IMR-90 (cell line): ENCODE measurements around the gene PIH1D1. TPM values are rescaled to one million over a fixed set of nuclear protein-coding genes. Genes with fewer than 3 reads are reported as not detected.

Experiments
- ATAC-seq: fragments of 200-7000 bp; cut with Tn5 transposase; 2 replicates; pipeline ENCODE4 v1.9.1; 2020; ENCODE audit warnings: low read depth, mild to moderate bottlenecking, moderate library complexity
- BruUV-seq: library from RNA; stranded (reverse); fragments of 400-500 nt; replicated peaks from 2 replicates; lab custom pipeline; 2021; lab: Mats Ljungman, UMichigan
- CTCF ChIA-PET: fragments of 300-600 bp; formaldehyde crosslinking; extraction: SDS; loops from one replicate; lab custom pipeline; 2021; ENCODE audit warnings: antibody characterized with exemption; lab: Yijun Ruan, JAX
- POLR2A ChIA-PET: fragments of 300-600 bp; sonication (Branson Sonifier 250); formaldehyde crosslinking; loops from one replicate; lab custom pipeline; 2022; ENCODE audit warnings: antibody characterized with exemption; ENCODE audit not compliant: unreplicated experiment; lab: Charles Lee
- DNase-seq: peaks from one replicate; pipeline ENCODE4 v3.0.0; 2013
- H2AFZ ChIP-seq: replicated peaks from 2 replicates; pipeline ENCODE3; 2013; ENCODE audit warnings: low read length, mild to moderate bottlenecking; ENCODE audit not compliant: poor library complexity
- H2AK5ac ChIP-seq: 2 replicates; pipeline ENCODE4 v1.6.1; 2013; ENCODE audit warnings: low read depth, low read length, inconsistent platforms
- H2AK9ac ChIP-seq: replicated peaks from 2 replicates; pipeline ENCODE3; 2013; ENCODE audit warnings: mild to moderate bottlenecking, low read depth, low read length, moderate library complexity; ENCODE audit not compliant: poor library complexity
- H2BK120ac ChIP-seq: 2 replicates; pipeline ENCODE4 v1.6.1; 2013; ENCODE audit warnings: low read depth, low read length, inconsistent platforms
- H2BK15ac ChIP-seq: 3 replicates; pipeline ENCODE4 v1.6.1; 2013; ENCODE audit warnings: low read depth, low read length, inconsistent platforms
- H2BK20ac ChIP-seq: 2 replicates; pipeline ENCODE4 v1.6.1; 2013; ENCODE audit warnings: low read depth, mild to moderate bottlenecking, inconsistent platforms, low read length, moderate library complexity
- H2BK5ac ChIP-seq: 2 replicates; pipeline ENCODE4 v1.6.1; 2013; ENCODE audit warnings: mild to moderate bottlenecking, low read depth, low read length, inconsistent platforms; ENCODE audit not compliant: poor library complexity, severe bottlenecking
- H3K14ac ChIP-seq: replicated peaks from 2 replicates; pipeline ENCODE4 v1.6.1; 2013; ENCODE audit warnings: low read depth, low read length, inconsistent platforms
- H3K18ac ChIP-seq: 2 replicates; pipeline ENCODE4 v1.6.1; 2013; ENCODE audit warnings: low read depth, low read length, control low read depth
- H3K23ac ChIP-seq: 2 replicates; pipeline ENCODE4 v1.6.1; 2013; ENCODE audit warnings: low read depth, low read length, inconsistent platforms
- H3K27ac ChIP-seq: 2 replicates; pipeline ENCODE4 v1.5.1; 2013; ENCODE audit warnings: mild to moderate bottlenecking, control low read depth, low read length; ENCODE audit not compliant: insufficient read depth
- H3K27me3 ChIP-seq: 2 replicates; pipeline ENCODE4 v1.6.1; 2013; ENCODE audit warnings: low read length; ENCODE audit not compliant: control insufficient read depth, insufficient read depth
- H3K36me3 ChIP-seq: 2 replicates; pipeline ENCODE4 v1.6.1; 2013; ENCODE audit warnings: low read length, mixed read lengths; ENCODE audit not compliant: control insufficient read depth, insufficient read depth
- H3K4ac ChIP-seq: 2 replicates; pipeline ENCODE4 v1.6.1; 2013; ENCODE audit warnings: low read depth, low read length, inconsistent platforms
- H3K4me1 ChIP-seq: 2 replicates; pipeline ENCODE4 v1.6.1; 2013; ENCODE audit warnings: low read length, mixed read lengths; ENCODE audit not compliant: control insufficient read depth, insufficient read depth
- H3K4me2 ChIP-seq: 2 replicates; pipeline ENCODE4 v1.6.1; 2013; ENCODE audit warnings: low read depth, mild to moderate bottlenecking, control low read depth, low read length, moderate library complexity
- H3K4me3 ChIP-seq: 2 replicates; pipeline ENCODE4 v1.5.1; 2013; ENCODE audit warnings: low read depth, mild to moderate bottlenecking, control low read depth, low read length, moderate library complexity; ENCODE audit not compliant: insufficient read depth
- H3K56ac ChIP-seq: 2 replicates; pipeline ENCODE4 v1.6.1; 2013; ENCODE audit warnings: low read length, inconsistent platforms; ENCODE audit not compliant: insufficient read depth; ENCODE audit errors: extremely low read depth
- H3K79me1 ChIP-seq, 2 experiments: 2 replicates each; pipeline ENCODE4 v1.6.1; 2013; ENCODE audit warnings: low read length in 2 of 2, inconsistent platforms in 1 of 2, low read depth in 1 of 2
- H3K9ac ChIP-seq: 2 replicates; pipeline ENCODE4 v1.6.1; 2013; ENCODE audit warnings: low read depth, low read length, control low read depth
- H3K9me1 ChIP-seq: 2 replicates; pipeline ENCODE4 v1.6.1; 2013; ENCODE audit warnings: low read length, inconsistent platforms; ENCODE audit not compliant: insufficient read depth
- H3K9me3 ChIP-seq: 2 replicates; pipeline ENCODE4 v1.6.1; 2013; ENCODE audit warnings: low read length; ENCODE audit not compliant: control insufficient read depth, insufficient read depth
- H4K20me1 ChIP-seq: 2 replicates; pipeline ENCODE4 v1.6.1; 2013; ENCODE audit warnings: low read length, inconsistent platforms; ENCODE audit not compliant: insufficient read depth
- H4K5ac ChIP-seq: 2 replicates; pipeline ENCODE4 v1.6.1; 2013; ENCODE audit warnings: mild to moderate bottlenecking, low read depth, low read length, control low read depth
- H4K8ac ChIP-seq, 2 experiments: 2 replicates each; pipeline ENCODE4 v1.6.1; 2013; ENCODE audit warnings: low read depth in 2 of 2, low read length in 2 of 2, control low read depth in 1 of 2, inconsistent platforms in 1 of 2
- H4K91ac ChIP-seq: 2 replicates; pipeline ENCODE4 v1.6.1; 2013; ENCODE audit warnings: low read depth, low read length, inconsistent platforms; ENCODE audit not compliant: insufficient read depth
- CHD1 ChIP-seq: IDR thresholded peaks from 2 replicates; pipeline ENCODE4 v1.6.1; 2012; ENCODE audit warnings: low read depth, low read length, improper control_type of control experiment
- CTCF ChIP-seq: conservative IDR thresholded peaks from 2 replicates; pipeline ENCODE4 v1.5.1; 2012; ENCODE audit warnings: mild to moderate bottlenecking, low read depth, low read length, improper control_type of control experiment
- ELK1 ChIP-seq: fragments of 150-350 bp; IDR thresholded peaks from 2 replicates; pipeline ENCODE4 v1.6.1; 2016; ENCODE audit warnings: low read depth, mild to moderate bottlenecking, low read length, moderate library complexity, borderline replicate concordance
- FOS ChIP-seq: fragments of 150-350 bp; IDR thresholded peaks from 2 replicates; pipeline ENCODE4 v1.6.1; 2016; ENCODE audit warnings: low read depth, low read length
- MAFK ChIP-seq: IDR thresholded peaks from 2 replicates; pipeline ENCODE4 v1.6.1; 2012; ENCODE audit warnings: low read depth, low read length, improper control_type of control experiment
- MAZ ChIP-seq: IDR thresholded peaks from 2 replicates; pipeline ENCODE4 v1.6.1; 2012; ENCODE audit warnings: low read depth, mild to moderate bottlenecking, low read length, improper control_type of control experiment, moderate library complexity, borderline replicate concordance
- POLR2A ChIP-seq: IDR thresholded peaks from 2 replicates; pipeline ENCODE4 v1.6.1; 2012; ENCODE audit warnings: mild to moderate bottlenecking, low read depth, low read length
- RAD21 ChIP-seq: IDR thresholded peaks from 2 replicates; pipeline ENCODE4 v1.6.1; 2012; ENCODE audit warnings: low read length, improper control_type of control experiment
- RCOR1 ChIP-seq: IDR thresholded peaks from 2 replicates; pipeline ENCODE4 v1.6.1; 2012; ENCODE audit warnings: mild to moderate bottlenecking, low read length, improper control_type of control experiment; ENCODE audit not compliant: insufficient replicate concordance
- SMC3 ChIP-seq: fragments of 150-350 bp; IDR thresholded peaks from 2 replicates; pipeline ENCODE4 v1.6.1; 2016; ENCODE audit warnings: low read depth, mild to moderate bottlenecking, antibody characterized with exemption, low read length, moderate library complexity
- USF2 ChIP-seq: fragments of 150-350 bp; IDR thresholded peaks from 2 replicates; pipeline ENCODE4 v1.6.1; 2017; ENCODE audit warnings: mild to moderate bottlenecking, antibody characterized with exemption, low read length, low read depth
- WGBS, 2 experiments: methylation state at CpG; one replicate each; pipeline versions ENCODE4 v1.1.5 to v1.1.7; 2013; ENCODE audit warnings: missing lambda C conversion rate in 2 of 2; ENCODE audit not compliant: insufficient read length in 1 of 2; ENCODE audit errors: extremely low coverage in 2 of 2; 5-methylcytosine and 5-hydroxymethylcytosine counted together
- dilution Hi-C: fragments of 300-500 bp; cut with HindIII; formaldehyde crosslinking; loops from one replicate; pipeline ENCODE4 v1.14.3; 2018; ENCODE audit warnings: low sequenced_read_pairs; ENCODE audit not compliant: unreplicated experiment
- in situ Hi-C: fragments of 300-500 bp; cut with MboI; formaldehyde crosslinking; loops from 3 replicates; pipeline ENCODE4 v1.14.3; 2019; ENCODE audit warnings: low sequenced_read_pairs, inconsistent platforms, mixed read lengths
- intact Hi-C: fragments of 100-400 bp; cut with micrococcal nuclease; formaldehyde crosslinking; loops from 2 replicates; pipeline ENCODE4 v1.10.0; 2022
- polyA plus RNA-seq, 3 experiments: library from polyadenylated mRNA; depleted of rRNA; stranded (reverse); fragments of >200 nt; gene quantifications; 2 replicates each; pipeline ENCODE4 v1.2.3, GENCODE V29; 2012; ENCODE audit warnings: low replicate concordance in 1 of 3
- total RNA-seq: library from RNA; depleted of rRNA; stranded (reverse); fragments of >200 nt; gene quantifications from 2 replicates; pipeline ENCODE4 v1.2.3, GENCODE V29; 2012

PIH1D1 gene
- total and polyA plus RNA-seq, 2 of the 4 experiments (the other 2 are of a cell fraction) = 77.9 to 122 TPM

- Histone ChIP-seq H3K4ac (no peak overlapping the region), H3K79me1 (no peaks in the 10 kb centered on the region), H3K9me3 (no peaks in the 10 kb centered on the region), H3K4me2 (no peak overlapping the region), H4K91ac (no peak overlapping the region), H3K23ac (no peak overlapping the region), H3K18ac (no peak overlapping the region), H2BK120ac (no peak overlapping the region), H3K56ac (no peak overlapping the region), H2BK5ac (no peak overlapping the region), H2AFZ (no peak overlapping the region), H3K4me1 (peaks cover 6% of the 10 kb centered on the region; the same call in 1 of the 2 replicates), H4K5ac (no peak overlapping the region), H3K14ac (no peak overlapping the region), H3K27me3 (peaks cover 38% of the 10 kb centered on the region), H2BK15ac (no peak overlapping the region), H2AK9ac (no peak overlapping the region), H3K9ac (no peak overlapping the region), H2BK20ac (no peak overlapping the region), H2AK5ac (no peak overlapping the region), H3K9me1 (no peaks in the 10 kb centered on the region), H3K36me3 (no peaks in the 10 kb centered on the region), H4K8ac (no peak overlapping the region), H3K27ac (no peak overlapping the region), H4K20me1 (no peaks in the 10 kb centered on the region), H3K4me3 (no peak overlapping the region)
- in situ Hi-C loops (no loop called here), intact Hi-C loops (no loop called here), dilution Hi-C loops (no loop called here)
- TF ChIP-seq ELK1 (no peak), FOS (no peak), MAZ (no peak), MAFK (no peak), RCOR1 (no peak), USF2 (no peak), CHD1 (no peak), CTCF (no peak), RAD21 (no peak), SMC3 (no peak), POLR2A (no peak)
- CTCF ChIA-PET = no interaction called here
- DNase-seq (no peak), ATAC-seq (no peak)
- 84% methylated on average over 7 of the region's 16 CpGs; no CpG with 5 or more reads in 1 of the 2 experiments for WGBS, 2 experiments
- POLR2A ChIA-PET = no interaction called here
- no TSS peak for BruUV-seq
These were observed 44.1 kb downstream of the PIH1D1 start for GRCh38 chr19:49407482-49408015.
